Measurements from ENCODE around the gene GDF15.

The GDF15 gene

DNA sequence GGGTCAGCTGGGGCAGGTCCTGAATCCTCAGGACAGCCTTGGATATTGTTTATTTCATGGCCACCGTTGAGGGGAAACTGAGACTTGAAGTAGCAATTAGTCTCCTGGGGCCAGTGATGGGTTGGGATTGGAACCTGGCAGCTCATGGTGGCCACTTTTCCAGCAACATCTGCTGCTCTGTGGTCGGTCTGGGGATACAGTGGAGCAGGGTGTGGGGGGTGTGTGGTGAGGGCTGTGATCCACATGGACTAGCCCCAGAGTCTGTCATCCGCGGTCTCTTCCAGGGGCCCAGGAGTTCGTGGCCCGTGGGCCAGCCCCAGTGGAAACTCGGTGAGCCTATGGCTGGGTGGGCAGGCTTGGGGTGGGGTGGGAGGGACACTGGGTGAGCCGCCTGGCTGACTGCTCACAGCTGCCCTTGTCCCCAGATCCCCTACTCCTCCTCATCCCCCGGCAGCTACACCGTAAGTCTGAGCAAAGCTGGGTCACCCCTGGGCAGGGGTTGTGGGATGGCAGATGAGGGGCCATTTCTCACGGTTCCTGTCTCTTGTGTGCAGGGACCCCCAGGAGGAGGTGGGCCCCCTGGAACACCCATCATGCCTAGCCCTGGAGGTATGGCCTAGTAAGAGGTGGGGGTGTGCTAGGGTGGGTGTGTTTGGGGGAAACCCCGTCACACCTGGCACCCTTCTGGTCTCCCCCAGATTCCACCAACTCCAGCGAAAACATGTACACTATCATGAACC is 46.5 kb downstream of the GDF15 start:
- no peak for DNase-seq

DNA sequence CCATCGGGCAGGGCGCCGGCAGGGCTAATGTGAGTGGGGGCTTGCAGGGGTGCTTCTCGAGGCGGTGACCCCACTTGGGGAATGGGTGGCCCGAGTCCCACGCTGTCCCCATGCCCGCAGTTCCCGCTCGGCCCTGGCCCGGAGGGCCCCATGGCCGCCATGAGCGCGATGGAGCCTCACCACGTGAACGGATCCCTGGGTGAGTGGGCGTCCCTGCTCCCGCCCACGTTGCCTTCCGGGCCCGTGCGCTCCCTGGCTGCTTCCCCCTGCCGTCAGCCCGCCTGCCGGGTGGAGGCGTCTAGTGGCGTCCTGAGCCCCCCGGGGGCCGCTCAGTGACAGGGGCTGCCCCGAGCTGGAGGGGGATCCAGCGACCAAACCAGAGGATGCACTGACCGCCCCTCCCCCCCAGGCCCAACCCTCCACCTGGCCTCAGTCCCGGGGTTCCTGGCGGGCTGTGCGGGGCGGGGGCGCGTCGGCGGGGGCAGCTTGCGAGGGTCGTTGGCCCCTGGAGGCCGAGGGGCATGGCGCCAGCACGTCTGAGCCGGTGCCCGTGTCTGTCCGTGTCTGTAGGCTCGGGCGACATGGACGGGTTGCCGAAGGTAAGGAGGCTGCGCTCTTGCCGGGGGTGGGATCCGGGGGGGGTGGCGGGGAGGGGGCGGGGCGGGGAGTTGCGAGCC is 47.2 kb downstream of the GDF15 start:
- peak; percentile 60 for DNase-seq

DNA sequence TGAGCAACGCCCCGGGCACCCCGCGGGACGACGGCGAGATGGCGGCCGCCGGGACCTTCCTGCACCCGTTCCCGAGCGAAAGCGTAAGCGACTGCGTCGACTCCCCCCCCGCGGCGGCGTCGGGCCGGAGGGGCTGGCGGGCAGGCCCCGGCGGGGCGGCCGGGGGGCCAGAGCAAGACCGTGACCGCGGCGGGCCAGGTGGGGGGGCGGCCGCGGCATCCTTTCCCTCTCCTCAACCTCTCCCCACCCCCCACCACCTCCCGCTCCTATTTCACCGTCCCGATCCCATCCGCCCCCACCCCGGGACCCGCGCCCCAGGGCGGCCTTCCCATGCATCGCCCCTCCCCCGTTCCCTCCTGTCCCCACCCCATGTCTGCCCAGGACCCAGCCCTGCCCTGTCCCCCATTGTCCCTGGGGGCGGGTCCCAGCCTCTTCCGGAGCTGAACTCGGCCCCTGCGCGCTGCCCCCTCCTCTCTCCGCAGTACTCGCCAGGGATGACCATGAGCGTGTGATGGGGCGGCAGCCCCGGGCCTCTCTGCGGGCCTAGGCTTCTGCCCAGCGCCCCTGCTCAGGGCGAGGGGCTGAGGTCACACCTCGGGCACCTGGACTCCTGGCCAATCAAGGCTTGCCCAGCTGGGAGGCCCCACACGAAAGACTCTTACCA is 47.9 kb downstream of the GDF15 start:
- no peak for DNase-seq

DNA sequence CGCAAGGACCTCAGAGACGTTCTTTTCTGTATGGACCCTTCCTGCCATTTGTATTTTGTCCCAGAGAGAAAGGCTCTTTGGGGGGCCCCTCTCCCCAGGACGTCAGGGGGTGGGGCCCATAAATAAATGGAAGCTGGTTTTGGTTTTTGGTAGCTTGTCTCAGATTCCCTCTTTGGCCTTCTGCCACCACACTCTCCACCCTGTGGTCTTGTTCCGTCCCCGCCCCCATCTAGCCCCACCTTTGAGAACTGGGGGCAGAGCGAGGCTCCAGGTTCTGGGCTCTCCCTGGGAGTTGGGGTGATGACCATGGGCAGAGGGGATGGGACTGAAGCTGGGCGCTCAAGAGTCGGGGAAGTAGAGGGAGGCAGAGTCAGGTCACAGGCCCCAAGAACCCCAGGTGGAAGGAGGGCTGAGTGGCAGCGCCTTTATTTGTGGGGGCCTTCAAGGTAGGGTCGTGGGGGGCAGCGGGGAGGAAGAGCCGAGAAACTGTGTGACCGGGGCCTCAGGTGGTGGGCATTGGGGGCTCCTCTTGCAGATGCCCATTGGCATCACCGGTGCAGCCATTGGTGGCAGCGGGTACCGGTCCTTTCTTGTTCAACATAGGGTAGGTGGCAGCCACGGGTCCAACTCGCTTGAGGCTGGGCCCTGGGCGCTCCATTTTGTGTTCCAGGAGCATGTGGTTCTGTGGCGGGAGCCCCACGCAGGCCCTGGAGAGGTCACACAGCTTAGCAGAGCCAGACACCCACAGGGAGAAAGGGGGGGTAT is 48.6 kb downstream of the GDF15 start:
- peak; percentile 19 for DNase-seq

DNA sequence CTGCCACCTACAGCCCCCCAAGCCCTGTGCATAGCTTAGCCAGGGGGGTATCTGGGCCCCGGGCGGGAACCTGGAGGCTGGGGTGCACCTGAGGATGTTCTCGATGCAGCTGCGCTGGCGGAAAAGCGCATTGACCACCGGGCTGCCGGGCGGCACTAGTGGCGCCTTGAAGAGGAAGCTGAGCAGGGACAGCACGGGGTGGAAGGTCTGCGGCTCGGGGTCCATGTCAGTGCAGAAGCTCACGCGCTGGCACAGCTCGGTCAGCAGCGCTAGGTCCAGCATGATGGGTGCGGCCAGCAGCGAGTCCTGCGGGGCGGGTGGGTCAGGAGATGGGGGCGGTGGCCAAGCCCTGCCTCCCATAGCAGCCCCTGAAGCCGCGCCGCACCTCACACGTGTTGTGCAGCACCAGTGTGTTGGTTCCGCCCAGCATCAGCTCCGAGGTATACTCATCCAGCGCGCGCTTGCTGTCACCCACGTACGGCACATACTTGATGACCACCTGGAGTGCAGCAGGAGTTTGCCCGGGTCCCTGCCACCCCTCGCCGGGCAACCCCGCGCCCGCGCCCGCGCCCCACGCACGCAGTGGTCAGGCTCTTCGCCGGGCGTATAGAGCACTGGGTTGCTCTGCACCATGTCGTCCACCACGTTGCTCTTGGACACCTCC is 49.4 kb downstream of the GDF15 start:
- DNase-seq, result no peak

DNA sequence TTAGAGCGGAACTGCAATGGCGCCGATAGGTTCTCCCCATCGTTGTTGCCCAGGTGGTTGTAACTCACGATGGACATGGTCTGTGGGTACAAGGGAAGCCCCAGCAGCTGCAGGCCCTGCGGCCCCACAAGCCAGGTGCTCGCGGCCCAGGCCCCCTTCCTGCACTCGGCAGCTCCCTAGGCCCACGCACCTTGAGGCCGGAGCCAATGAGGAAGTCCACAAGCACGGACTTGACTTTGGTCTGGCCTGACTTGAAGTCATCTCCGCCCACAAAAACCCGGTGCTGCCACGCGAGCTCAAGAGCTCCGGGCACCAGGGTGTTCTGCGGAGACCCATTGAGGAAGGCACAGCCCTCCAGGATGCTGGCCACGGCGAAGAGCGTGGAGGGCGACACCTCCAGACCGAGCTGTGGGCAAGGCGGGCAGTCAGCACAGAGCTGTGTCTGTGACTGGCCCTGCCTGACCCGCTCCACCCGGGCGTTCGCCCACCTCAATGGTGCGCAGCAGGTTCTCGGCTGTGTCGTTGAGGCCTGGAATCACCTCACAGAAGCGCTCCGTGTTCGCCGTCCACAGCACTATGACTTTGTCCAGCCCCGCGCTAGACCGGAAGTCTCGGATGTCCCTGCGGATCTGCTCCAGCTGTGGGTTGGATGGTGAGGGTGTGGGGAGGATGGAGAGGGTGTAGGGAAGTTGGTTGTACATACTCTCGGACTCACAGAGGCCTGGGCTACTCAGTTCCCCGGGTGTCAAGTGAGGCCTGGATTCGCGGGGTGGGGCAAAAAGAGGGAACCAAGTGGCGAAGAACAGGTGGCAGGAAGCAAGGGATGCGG is 50.1 kb downstream of the GDF15 start:
- no peak for DNase-seq

DNA sequence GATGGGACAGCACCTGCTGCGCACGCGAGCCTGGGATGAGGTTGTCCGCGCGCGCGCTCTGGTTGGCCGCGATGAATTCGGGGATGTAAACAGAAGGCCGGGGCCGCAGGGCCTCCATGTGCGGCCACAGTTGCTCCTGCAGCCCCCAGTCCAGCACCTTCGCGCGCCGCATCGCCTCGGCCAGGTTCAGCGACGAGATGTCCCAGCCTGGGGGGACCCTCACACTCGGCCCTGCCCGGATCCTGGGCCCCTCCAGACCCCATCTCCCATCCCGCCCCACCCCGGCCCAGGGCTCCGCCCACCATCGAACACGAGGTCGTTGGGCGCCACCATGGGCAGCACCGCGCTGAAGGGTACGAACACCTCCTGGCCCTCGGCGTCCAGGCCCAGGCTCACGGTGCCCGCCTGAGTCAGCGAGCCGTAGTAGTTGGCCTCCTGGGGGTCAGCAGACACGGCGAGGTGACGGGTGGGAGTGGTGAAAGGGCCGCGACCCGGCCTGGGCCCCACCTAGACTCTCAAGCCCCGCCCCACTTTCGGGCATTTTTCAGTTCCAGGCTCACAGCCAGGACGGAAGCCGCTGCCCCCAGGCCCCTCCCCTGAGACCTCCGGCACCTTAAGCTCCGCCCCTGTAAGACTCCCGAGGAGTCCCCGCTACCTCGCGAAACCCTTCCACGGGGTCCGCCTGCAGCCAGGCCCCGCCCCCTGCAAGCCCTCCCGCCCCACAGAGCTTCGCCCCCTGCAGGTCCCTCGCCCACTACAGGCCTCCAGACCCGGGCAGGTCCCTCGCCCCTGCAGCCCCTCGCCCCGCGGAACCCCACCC is 50.9 kb downstream of the GDF15 start:
- peak; percentile 75 for DNase-seq

DNA sequence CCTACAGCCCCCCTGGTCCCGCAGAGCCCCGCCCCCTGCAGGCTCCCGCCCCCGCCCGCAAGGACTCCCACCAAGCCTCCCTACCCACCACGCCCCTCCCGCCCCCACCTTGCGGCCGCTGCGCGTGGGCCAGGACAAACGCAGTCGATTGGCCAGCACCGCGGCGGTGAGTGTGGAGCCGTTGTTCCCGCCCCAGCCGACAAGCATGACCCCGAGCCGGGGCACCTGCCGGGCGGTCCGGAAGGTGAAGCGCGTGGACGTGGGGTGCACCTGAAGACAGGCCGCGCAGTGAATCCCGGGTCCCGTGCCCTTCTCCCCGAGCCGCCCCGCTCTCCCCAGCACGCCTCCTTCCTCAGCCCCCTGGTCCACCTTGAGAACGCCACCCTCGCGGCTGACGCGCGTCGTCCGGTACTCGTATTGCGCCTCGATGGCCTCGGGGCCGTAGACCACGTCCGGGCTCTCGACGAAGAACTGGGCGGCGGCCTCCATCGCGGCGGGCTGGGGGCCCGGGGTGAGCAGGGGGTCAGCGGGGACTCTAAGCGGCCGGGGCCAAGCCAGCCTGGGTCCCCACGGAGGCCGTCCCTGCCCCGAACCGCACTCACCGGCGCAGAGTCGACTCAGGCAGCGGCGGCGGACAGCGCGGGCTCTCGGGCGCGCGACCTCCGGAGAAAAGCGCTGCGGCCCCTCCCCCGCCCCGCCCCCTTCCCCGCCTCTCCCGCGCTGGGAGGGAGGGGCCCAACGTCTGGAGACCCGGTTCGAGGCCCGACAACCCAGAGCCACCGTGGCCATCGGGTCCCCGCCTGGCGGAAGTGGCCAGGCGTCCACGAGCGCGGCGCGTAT is 51.8 kb downstream of the GDF15 start, which contains the start of gene ISYNA1:
TSS of gene ISYNA1 (minus strand) at position 643 of the 840 bp plus-strand sequence. CDS start at position 489, 154 bp downstream.
- peak; percentile 70 for DNase-seq

DNA sequence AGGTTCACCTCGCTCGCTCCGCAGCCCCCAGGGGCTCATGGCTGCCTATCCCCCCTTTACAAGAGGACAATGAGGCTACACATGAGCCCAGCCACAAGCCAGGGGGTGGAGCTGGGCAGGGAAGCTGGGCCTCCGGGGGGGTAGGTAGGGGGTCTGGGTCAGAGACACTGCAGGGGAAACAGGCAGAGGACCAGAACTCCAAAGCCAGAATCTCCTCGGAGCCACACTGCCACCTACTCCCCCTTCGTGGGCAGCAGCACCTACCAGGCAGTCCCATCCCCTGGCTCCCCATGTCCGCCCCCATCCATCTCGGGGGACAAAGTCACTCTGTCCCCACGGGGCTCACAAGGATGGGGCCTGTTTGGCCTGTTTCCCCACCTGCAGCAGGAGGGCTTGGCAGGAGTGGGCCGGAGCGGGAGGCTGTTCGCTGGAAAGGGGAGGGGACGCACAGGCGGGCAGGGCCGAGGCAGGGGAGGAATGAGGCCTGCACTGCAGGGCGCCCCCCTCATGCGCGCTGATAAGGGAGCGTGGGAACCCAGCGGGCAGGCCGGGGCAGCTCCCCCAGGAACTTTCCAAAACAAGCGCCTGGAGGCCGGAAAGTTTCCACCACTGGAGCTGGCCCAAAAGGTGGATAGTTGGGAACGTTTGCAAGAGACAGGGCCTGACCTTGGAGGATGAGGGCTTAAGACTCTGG is 52.5 kb downstream of the GDF15 start:
- DNase-seq, result no peak
